HG03135 (cell line): ENCODE results near the gene C9orf153.
"Not testable (repeated sequence)": the region's sequence is repeated elsewhere in the genome, so short reads cannot be mapped to it uniquely, and the experiment has no call there.

ENCODE experiments used
- ATAC-seq: cut with Tn5 transposase; IDR thresholded peaks from one replicate; pipeline ENCODE4 v1.9.1; 2021; ENCODE audit warnings: mild to moderate bottlenecking, moderate library complexity; ENCODE audit not compliant: unreplicated experiment

Gene C9orf153

DNA sequence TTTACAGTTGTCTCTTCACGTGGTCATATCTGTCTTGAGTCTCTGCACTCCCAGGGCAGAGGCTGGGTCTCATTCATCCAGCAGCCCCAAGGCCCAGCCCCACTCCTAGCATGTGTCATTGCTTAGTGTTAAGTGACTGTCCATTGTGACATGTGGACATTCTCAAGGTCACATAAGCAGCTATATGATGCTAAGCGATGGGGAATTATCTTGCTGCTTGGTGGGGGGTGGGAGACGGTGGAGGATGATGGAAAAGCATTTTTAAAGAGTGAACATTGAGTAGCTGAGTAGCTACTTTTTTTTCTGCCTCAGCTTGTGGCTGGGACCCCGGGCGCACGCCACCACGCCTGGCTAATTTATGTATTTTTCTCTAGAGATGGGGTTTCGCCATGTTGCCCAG lies at the start of gene C9orf153:
TSS of gene C9orf153 (minus strand) at position 101 of the 400 bp plus-strand sequence. CDS start 30,054 bp downstream, outside the sequence.
- ATAC-seq, result no peak

DNA sequence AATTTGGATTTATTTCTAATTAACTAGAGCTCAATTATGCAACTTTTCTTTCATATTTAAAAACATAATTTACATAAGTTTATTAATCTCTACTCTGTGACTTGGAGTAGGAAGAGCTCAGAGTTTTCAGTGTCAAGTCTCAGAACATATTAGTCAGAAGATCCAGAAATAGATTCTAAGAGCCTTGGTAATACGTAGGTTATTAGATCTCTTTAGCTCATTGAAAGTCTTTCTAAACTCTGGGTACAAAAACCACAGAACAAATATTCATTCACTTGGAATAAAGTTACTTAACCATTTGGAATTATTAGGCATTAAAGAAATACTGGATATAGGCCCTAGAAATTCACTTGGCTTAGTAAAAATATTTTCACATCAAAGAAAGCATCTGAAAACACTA lies 49.2 kb upstream of the C9orf153 start:
- ATAC-seq, result no peak

DNA sequence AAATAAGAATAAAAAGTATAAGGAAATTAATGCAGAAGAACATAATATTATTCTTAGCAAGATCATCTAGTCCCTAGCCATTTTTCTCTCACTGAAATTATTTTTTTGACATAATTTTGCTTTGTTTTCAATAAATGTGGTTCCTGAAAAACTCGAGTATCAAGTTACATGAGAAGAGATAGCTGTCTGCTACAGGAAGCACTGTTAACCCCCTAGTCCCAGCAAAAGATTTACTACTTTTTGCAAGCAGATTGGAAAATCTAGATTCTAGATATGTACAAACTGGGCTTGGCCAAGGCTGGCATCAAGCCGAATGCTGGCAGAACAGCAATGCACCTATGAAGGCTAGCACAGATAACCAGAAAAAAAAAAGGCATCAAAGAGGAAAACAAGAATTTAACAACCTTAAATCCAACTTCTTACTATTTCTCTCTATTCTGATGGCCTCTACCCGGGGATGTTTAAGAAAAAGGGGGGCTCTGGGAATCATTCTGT lies 44.8 kb upstream of the C9orf153 start:
- no peak for ATAC-seq

DNA sequence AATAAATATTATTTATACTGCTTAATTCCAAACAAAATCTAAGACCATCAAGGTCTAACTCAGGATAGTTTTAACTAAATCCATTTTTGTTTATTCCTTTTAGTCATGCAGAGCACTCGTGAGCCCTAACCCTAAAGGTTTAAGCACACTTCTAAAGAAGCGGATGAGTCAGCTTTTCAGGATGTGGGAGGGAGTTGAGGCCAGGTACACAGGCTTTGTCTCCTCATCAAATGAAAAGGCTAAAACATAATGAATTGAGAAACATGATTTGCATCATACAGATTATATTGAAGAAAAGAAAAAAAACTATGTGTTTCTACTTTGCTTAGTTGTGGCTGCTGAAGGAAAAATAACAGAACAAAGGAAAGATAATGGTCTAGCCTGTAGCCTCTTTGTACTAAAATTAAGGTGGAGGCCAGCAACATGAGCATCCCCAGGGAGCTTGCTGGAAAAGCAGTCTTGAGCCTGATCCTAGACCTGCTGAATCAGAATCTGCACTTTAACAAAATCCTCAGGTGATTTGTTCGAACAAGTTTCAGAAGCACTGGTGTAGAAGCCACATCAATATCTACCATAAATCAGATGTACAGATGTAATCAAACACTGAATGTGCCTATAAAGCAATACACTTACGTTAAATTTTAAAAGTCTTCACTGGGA lies 44.0 kb upstream of the C9orf153 start:
- no peak for ATAC-seq

DNA sequence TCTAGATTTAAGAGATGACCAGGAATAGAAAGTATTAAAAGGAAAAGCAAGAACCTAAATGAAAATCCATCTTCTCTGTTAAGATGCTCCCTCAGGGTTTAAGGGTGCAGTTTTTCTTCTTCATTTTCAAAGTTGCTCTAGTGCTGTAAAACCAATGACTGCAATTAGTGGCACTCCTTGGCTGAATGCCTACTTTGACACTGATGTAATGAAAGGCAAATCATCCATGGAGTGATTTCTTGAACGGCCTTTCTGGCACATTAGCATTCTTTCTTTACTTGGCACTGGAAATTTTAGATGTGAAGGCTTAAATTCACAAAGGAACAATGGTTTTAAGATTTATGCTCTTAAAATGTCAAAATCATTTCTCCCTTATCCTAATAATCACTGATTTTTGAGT lies 42.2 kb upstream of the C9orf153 start:
- no peak for ATAC-seq

DNA sequence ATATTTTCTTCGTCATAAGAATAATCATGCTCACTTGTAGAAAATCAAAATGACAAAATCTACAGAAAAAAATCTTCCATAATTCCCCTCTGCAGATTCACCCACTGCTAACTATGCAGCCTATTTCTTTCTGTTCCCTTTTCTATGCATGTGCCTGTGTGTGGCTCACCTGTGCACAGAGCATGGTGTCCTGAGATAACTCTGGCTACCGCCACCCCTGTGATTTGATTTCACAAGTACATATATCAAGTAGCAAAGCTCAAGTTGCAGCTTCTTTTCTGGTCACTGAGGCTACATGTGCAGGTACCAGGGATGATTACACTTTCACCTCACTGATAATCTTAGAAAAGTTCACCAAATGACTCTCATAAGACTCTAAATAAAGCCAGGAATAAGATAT lies 41.2 kb upstream of the C9orf153 start:
- ATAC-seq, result no peak

DNA sequence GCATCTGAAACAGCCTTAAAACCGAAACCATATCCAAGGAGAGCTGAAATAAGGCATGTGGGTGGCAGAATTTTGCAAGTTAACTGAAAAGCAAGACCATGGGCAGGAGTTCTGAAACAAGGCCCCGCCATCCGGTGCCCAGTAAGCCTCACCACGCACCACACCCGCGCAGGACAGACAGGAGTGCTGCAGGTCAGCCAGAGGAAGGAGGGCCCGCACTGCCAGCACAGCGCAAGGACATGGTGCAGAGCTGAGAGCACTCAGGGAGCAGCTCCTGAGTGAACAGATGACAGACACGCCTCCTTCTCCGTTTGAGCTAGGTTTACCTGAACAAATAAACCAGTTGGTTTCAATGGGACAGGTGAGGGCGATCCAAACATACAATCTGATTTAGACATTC lies 39.4 kb upstream of the C9orf153 start:
- ATAC-seq, result no peak

DNA sequence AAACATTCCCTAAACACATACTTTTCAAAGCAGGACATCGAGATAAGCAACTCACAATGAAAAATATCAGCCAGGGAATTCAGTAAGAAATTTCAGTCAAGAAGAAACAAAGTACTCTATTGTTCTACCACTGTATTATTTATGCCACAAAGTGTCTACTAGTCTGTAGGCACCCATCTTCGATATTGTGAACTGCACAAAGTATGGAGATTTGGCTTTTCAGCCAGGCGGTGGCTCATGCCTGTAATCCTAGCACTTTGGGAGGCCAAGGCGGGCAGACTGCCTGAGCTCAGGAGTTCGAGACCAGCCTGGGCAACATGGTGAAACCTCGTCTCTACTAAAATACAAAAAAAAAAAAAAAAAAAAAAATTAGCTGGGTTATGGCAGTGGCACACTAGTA lies 30.9 kb upstream of the C9orf153 start:
- not testable (repeated sequence) for ATAC-seq

DNA sequence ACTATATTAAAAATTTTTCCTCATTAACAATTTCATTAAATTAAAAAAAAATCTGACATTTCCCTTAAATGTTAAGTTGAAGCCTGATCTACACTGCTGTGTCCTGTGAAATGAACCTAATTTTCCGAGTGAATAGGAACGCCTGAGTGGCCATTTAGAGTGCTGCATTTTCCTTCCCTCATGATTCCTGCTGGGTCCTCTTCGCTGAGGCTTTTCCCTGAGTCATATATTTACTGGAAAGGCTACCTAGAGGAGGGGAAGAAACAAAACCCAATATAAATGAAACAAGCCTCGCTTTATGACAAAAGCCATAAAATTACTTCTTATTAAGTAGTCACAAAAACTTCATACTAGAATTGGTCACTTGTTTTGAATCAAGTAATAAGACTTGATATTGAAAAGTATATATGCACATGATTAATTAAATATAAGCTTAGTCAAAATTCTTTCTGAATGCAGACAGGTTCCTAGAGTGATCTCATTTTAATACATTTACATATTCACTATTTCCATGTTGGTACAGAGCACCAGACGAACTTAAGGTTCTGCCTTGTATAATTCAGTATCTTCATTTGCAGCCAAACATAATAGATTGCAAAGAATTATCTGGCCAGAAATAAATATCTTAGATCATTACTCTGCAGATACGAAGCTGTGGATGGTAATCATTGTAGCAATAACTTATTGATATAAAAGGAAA lies 29.2 kb upstream of the C9orf153 start:
- no peak for ATAC-seq

DNA sequence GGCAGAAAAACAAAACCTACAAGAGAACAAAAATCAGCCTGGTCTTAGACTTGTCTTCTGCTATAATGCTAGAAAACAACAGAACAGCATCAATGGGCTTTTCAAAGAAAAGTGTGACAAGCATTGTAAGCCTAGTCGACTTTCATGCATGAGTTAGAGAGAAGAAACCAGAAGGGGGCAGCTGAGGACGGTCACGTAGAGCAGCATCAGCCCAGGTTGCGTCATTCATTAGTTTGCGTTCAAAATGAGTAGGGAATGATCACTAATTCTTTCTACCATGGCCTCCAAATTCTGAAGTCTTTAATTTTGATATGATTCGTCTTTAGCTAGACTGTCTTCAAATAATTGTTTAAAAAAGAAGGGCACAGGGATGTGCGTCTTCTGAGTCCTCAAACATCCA lies 27.6 kb upstream of the C9orf153 start:
- ATAC-seq, result no peak

DNA sequence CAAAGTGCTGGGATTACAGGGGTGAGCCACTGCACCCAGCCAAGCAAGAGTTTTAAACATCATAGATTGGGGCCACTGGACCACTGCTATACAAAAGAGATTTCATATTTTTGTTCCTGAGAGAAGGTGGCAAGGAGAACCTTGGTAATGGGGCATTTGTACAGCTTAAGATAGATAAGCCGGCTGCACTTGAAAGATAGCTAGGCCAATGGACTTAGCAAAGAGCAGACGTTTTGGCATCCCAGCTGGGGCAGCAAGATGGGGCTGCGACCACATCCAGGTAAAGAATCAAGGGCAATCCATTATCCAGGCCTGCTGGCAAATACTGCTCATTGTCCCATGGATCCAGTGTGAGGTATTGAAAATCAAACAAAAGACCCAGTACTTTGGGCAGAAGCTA lies 26.8 kb upstream of the C9orf153 start:
- ATAC-seq, result no peak

DNA sequence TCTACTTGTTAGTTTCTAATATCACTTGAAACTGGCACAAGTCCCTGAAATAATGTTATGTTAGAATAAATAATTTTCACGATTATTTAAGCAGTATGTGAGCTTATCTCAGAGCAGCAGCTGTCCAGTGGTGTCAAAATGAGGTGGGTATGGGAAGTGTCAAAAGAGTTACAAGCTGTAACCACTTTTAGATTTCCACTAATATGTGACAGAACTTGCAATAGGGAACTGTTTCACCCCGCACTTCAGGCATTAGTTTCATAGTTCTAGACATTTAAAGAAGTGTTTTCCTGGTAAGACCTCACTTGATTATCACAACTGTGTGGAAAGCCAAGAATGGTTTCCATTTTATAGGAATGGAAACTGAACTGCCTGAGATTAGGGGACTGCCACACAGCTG lies 25.8 kb upstream of the C9orf153 start:
- ATAC-seq, result no peak

DNA sequence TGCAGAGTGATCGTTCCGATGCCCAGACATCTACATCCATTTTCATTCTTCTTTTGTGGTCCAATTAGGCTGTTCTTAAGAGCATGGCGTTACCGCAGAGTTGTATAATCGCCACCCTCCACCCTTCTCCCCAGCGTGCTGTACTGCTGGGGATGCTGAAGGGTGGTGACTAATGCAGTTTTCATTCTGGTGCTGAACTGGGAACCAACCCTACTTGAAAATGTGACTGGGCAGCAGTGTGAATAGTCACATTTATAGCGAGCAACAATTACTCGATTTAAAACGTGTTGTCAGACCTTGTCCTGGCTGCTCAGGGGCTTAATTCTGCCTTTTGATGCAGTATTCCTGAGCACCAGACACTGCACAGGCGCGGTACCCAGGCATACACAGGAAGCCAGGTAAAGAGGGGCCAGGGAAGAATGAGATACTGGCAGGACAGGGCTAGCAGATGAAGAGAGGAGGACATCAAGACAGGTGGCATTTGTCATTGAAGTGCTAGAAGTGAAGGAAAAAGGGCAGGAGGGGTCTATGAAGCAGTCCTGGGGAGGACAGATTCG lies 23.6 kb upstream of the C9orf153 start:
- peak; percentile 7 for ATAC-seq

DNA sequence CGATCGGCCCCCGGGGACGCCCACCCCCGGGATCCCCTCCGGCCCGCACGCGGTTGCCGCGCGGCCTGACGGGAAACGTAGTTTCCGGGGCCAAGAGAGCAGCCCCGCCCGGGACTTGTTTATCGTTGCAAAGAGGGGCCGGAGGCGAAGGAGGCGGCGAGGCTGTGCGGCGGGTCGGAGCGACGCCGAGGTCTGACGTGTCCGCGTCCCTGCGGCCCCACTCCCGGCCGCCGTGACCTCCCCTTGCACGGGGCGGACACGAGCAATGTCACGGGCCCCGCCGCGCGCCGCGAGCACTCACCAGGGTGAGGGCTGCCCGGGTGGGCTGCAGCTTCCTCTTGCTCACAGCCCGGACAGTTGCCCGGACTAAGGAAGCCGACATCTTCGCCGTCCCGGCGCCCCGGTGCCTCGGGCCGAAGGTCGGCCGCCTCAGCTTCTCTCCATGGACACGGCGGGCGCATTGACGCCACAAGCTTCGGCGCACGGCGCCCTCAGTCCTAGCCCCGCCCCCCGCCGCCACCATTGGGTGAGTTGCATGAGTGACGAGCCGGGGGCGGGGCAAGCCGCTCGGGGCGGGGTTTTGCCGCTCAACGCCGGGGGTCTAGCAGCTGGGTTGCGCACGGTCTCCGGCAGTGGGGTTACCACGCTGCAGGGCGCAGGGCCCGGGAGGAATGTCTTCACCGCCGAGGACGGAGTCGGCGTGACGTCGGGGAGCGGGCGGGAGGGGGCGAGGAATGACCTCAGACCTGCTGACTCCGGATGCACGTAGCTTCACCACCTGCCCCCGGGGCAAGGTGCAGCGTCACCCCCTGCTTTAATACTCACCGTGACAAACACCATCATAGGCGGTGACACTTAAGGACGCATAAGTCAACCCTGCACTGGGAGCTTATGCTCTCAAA lies 22.9 kb upstream of the C9orf153 start, which contains the start of gene ISCA1:
TSS of gene ISCA1 (minus strand) at position 462 of the 902 bp plus-strand sequence. CDS start at position 382, 80 bp downstream.
- ATAC-seq, result peak; percentile 83

DNA sequence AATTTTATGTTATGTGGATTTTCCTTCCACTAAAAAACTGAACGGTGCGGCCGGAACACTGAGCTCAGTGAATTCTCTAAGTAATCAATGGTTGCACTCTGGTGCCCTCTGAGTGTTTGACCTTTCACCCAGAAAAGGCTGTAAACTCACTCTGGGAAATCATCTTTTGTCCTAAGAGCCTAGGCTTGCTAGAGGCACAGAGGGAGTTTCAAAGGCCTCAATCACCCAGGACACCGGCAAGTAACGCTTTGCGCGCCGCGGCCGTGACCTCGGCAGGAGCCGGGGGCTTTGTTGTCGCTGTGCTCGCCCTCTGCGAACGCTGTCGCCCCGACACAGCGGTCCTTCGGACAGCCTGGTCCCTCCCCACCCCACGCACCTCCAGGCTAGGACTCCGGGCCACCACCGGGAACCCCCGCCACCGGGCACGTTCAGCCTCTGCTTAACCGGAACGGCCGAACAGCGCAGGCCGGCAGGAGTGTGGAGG lies 22.2 kb upstream of the C9orf153 start:
- peak; percentile 31 for ATAC-seq

DNA sequence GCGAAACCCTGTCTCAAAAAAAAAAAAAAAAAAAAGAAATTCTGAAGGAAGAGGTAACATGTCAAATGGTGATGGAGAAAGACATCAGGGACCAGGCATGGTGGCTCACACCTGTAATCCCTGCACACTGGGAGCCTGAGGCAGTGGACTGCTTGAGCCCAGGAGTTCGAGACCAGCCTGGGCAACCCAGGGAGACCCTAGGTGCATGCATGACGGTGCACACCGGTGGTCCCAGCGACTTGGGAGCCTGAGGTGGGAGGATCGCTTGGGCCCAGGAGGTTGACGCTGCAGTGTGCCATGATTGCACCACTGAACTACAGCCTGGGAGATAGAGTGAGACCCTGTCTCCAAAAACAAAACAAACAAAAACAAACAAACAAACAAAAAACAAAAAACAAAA lies 21.1 kb upstream of the C9orf153 start:
- no peak for ATAC-seq

DNA sequence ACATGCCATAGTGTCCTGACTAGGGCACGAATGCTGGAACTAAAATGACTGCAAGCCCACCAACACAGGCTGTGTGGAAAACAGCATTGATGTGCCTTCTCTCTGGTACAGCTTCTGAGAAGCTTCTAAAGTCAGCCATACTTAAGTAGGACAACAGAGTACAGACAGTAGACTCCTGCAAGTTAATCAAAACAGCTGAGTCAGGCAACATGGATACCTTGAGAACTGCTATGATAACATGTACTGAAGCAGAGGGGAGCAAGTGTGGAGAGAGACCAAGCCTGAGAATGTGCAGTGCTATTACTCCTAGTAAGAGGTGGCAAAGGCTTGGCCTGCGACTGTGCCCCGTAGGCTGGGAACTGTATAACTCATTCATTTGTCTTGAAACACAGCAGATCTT lies 20.4 kb upstream of the C9orf153 start:
- ATAC-seq, result no peak

DNA sequence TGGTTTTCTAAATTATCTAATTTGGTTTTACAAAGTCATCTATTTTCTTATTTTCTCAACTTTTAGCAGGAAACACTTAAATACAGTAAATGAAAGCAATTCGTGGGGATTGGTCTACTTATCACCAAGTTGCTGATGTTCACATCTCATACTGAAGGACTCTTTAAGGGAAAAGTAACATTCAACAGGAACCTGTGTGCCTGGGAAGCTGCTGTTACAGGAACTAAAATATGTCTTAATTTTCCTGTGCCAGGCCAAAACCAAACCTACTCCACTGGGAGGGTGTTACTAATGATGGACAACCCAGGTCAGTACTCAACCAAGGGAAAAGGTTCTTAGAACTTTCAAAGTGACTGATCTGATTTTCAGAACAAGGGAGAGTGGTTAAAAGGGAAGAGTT lies 17.6 kb upstream of the C9orf153 start:
- ATAC-seq, result no peak

DNA sequence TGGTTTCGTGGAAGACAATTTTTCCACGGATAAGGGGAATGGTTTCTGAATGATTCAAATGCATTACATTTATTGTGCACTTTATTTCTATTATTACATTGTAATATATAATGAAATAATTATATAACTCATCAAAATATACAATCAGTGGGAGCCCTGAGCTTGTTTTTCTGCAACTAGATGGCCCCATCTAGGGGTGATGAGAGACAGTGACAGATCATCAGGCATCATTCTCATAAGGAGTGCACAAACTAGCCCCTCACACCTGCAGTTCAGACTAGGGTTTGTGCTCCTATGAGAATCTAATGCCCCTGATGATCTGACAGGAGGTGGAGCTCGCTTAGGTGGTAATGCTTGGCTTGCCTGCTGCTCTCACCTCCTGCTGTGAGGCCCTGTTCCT lies 16.5 kb upstream of the C9orf153 start:
- no peak for ATAC-seq

DNA sequence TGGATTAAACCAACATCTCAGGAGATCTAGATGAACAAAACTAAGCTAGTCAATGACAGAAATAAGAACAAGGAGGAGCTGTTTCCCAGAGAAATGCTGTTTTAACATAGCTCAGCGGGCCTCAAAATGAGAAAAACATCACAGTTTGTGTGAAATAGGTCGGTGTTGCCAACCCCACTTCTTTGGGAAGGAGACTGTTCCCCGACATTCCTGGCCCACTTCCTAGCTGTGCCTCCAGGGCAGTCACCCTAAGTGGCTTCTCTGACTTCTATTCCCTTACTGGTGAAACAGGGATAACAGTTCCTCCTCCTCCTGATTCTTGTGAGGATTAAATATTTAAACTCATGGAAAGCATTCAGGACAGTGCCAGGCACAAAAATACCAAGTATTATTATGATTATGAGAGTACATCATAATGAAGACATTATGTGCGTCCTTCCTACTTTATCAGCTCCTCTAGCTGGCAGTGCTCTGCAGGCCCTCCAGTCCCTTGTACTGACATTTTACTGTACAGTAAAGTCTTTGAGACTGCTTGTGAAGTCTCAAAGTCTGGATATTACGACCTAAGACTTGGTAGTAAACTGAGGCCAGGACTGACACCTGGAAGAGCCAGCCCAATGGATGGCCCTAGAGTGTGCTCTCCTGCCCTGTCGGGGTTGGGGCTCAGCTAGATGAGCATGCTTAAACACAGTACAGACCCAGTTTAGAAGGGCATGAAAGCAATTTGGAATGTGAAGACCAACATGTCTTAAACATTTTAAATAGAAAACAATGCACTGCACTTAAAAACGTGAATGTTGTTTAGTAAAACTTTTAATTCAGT lies 15.6 kb upstream of the C9orf153 start:
- ATAC-seq, result no peak
